Body of pancreas (tissue), 4 donors: ENCODE data around the gene BANK1. TPM values are rescaled to one million over a fixed set of nuclear protein-coding genes. Genes with fewer than 3 reads are reported as not detected.

Experiments used
- ATAC-seq: fragments of 150-250 bp; one replicate; pipeline ENCODE4 v1.9.1; 2016
- DNase-seq, 4 donors: peaks; one replicate each; pipeline ENCODE4 v3.0.0-alpha.2; 2019
- H3K27ac ChIP-seq, 4 donors: fragments of 200-600 bp; sonication (generic); 1 replicate in 3 of 4; 2 replicates in 1 of 4; pipeline versions ENCODE4 v1.5.1 to v1.6.1; 2016 to 2019; ENCODE audit warnings: mild to moderate bottlenecking in 1 of 4, mixed read lengths in 1 of 4, moderate library complexity in 1 of 4
- H3K27me3 ChIP-seq, 2 donors: fragments of 200-600 bp; sonication (generic); one replicate each; pipeline ENCODE4 v1.6.0; 2016; ENCODE audit warnings: mild to moderate bottlenecking in 1 of 2
- H3K36me3 ChIP-seq, 2 donors: fragments of 200-600 bp; sonication (generic); replicated peaks in 1 of 2; 2 replicates each; pipeline ENCODE4 v1.5.1; 2016; ENCODE audit warnings: low read depth in 2 of 2; ENCODE audit not compliant: insufficient read depth in 1 of 2
- H3K4me1 ChIP-seq: fragments of 200-600 bp; sonication (generic); one replicate; pipeline ENCODE4 v1.6.0; 2016
- H3K4me3 ChIP-seq, 2 donors: fragments of 200-600 bp; sonication (generic); 1 replicate in 1 of 2; 2 replicates in 1 of 2; pipeline ENCODE4 v1.5.1; 2016 to 2019
- H3K9me3 ChIP-seq, 3 donors: fragments of 200-600 bp; sonication (generic); 1 replicate in 2 of 3; 2 replicates in 1 of 3; pipeline ENCODE4 v1.5.1; 2016
- POLR2A ChIP-seq, 3 donors: fragments of 450-650 bp; IDR thresholded peaks; one replicate each; pipeline ENCODE4 v1.6.1; 2016; ENCODE audit warnings: antibody characterized with exemption in 3 of 3, mild to moderate bottlenecking in 2 of 3
- WGBS, 2 donors: methylation state at CpG; one replicate each; pipeline ENCODE4 v1.1.5; 2017; 5-methylcytosine and 5-hydroxymethylcytosine counted together
- intact Hi-C: fragments of 100-400 bp; cut with DNase I; formaldehyde crosslinking; loops from one replicate; pipeline ENCODE4 v1.15.1; 2023
- total RNA-seq, 2 donors: library from RNA; depleted of rRNA; stranded (reverse); fragments of >200 nt; gene quantifications; one replicate each; pipeline ENCODE4 v1.1.0, GENCODE V29; 2016
- TF ChIP-seq, protein P1 (sequence below), 7 experiments: fragments of 450-650 bp in 4 of 7; fragments of 200-600 bp in 3 of 7; sonication (generic) in 3 of 7; IDR thresholded peaks; one replicate each; pipeline ENCODE4 v1.5.1; 2016 to 2019; ENCODE audit warnings: antibody characterized with exemption in 7 of 7

The BANK1 gene
- total RNA-seq, 2 donors from 2014 or later: 1.0 to 2.0 TPM

DNA sequence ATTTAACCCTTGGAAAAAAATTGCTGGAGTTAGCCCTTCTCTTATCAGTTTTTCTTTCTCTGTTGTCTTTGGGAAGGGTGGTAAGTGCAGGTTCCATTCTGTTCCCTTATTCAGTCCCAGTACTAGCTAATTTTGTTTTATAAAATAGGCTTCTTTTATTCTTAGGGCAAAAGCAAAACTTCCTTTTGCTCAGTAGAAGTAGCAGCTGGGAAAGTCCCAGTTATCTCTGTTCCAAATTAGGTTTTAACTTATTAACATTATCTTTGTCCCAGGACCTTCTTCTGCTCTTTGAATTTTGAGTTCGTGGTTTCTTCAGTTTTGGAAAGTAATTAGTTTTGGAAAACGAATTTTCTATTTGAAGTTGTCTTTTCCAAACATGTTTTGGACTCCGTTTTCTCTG lies 61.1 kb downstream of the BANK1 start:
- no peak for ATAC-seq
- 30 to 37% methylated on average over 3 of the region's 3 CpGs for WGBS, 2 donors

GRCh38 chr4:101853028-101853427 lies 62.5 kb downstream of the BANK1 start:
- H3K4me1 ChIP-seq: no peaks in the 10 kb centered on the region
- intact Hi-C loops: no loop called here
- TF ChIP-seq, protein P1, sequence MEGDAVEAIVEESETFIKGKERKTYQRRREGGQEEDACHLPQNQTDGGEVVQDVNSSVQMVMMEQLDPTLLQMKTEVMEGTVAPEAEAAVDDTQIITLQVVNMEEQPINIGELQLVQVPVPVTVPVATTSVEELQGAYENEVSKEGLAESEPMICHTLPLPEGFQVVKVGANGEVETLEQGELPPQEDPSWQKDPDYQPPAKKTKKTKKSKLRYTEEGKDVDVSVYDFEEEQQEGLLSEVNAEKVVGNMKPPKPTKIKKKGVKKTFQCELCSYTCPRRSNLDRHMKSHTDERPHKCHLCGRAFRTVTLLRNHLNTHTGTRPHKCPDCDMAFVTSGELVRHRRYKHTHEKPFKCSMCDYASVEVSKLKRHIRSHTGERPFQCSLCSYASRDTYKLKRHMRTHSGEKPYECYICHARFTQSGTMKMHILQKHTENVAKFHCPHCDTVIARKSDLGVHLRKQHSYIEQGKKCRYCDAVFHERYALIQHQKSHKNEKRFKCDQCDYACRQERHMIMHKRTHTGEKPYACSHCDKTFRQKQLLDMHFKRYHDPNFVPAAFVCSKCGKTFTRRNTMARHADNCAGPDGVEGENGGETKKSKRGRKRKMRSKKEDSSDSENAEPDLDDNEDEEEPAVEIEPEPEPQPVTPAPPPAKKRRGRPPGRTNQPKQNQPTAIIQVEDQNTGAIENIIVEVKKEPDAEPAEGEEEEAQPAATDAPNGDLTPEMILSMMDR (IDR thresholded peaks at IDR 0.05): no peak
- TF ChIP-seq POLR2A (IDR thresholded peaks at IDR 0.05): no peak
- H3K27ac ChIP-seq: no peak overlapping the region
- no peak overlapping the region for H3K4me3 ChIP-seq
- no peaks in the 10 kb centered on the region for H3K36me3 ChIP-seq
- ATAC-seq: no peak
- no peaks in the 10 kb centered on the region for H3K9me3 ChIP-seq
- H3K27me3 ChIP-seq: no peaks in the 10 kb centered on the region
- WGBS, 2 donors: 53 to 68% methylated on average over 1 of the region's 1 CpG
- no peak for DNase-seq

More for the DNA sequence above, 61.1 kb downstream of the BANK1 start:
- Histone ChIP-seq H3K36me3 (no peaks in the 10 kb centered on the region), H3K27ac (no peak overlapping the region), H3K4me3 (no peak overlapping the region), H3K27me3 (no peaks in the 10 kb centered on the region), H3K4me1 (no peaks in the 10 kb centered on the region), H3K9me3 (no peaks in the 10 kb centered on the region)
- TF ChIP-seq, protein P1 (IDR thresholded peaks at IDR 0.05): no peak
- TF ChIP-seq POLR2A (IDR thresholded peaks at IDR 0.05): no peak
- intact Hi-C loops: no loop called here
- DNase-seq: no peak

DNA sequence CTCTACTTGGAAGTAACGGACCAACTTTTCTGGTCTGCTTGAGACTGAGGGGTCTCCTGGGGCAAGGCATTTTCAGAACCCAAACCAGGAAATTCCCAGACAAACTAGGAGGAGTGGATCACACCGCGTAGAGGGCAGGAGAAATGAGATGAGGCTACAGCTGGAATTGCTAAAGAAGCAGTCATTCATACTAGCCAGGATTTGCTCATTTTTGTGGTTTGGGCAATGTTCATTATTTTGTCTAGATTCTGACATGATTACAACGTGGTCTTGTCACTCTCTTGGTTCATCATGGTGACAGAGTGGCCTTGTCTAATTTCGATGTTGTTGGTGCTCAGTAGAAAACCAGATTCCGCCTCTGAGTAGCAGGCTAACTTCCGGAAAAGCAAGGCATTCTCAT lies 63.2 kb downstream of the BANK1 start:
- Histone ChIP-seq H3K4me3 (no peak overlapping the region), H3K36me3 (no peaks in the 10 kb centered on the region), H3K9me3 (no peaks in the 10 kb centered on the region), H3K27ac (no peak overlapping the region), H3K4me1 (no peaks in the 10 kb centered on the region), H3K27me3 (no peaks in the 10 kb centered on the region)
- intact Hi-C loops: no loop called here
- no peak for ATAC-seq
- no peak for TF ChIP-seq POLR2A (IDR thresholded peaks at IDR 0.05)
- TF ChIP-seq, protein P1 (IDR thresholded peaks at IDR 0.05): no peak
- no peak for DNase-seq
- WGBS, 2 donors: 64 to 73% methylated on average over 7 of the region's 7 CpGs

DNA sequence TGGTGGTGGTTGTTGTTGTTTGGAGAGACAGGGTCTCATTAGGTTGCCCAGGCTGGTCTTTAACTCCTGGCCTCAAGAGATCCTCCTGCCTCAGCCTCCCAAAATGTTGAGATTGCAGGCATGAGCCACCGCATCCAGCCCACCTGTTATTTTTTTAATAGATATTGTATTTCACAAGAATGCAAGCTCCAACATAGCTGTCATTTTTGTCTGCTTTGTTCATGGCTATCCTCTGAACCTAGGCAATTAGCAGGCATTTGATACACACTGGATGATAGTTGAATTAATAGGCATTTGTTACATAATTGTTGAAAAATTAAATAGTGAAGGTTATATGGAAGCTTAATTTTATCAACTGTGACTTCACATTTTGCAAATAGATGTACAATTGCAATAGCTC lies 64.7 kb downstream of the BANK1 start:
- no peaks in the 10 kb centered on the region for H3K36me3 ChIP-seq
- 81 to 83% methylated on average over 1 of the region's 1 CpG for WGBS, 2 donors
- TF ChIP-seq, protein P1 (IDR thresholded peaks at IDR 0.05): no peak
- TF ChIP-seq POLR2A (IDR thresholded peaks at IDR 0.05): no peak
- H3K4me1 ChIP-seq: no peaks in the 10 kb centered on the region
- intact Hi-C loops: no loop called here
- no peak for DNase-seq
- ATAC-seq: no peak
- no peak overlapping the region for H3K27ac ChIP-seq
- H3K4me3 ChIP-seq: no peak overlapping the region
- no peaks in the 10 kb centered on the region for H3K9me3 ChIP-seq
- H3K27me3 ChIP-seq: no peaks in the 10 kb centered on the region

- TF ChIP-seq, protein P1 (IDR thresholded peaks at IDR 0.05): no peak
- intact Hi-C loops: no loop called here
- no peaks in the 10 kb centered on the region for H3K4me1 ChIP-seq
- no peaks in the 10 kb centered on the region for H3K36me3 ChIP-seq
- ATAC-seq (no peak), DNase-seq (no peak)
- H3K27ac ChIP-seq: no peak overlapping the region
- no peaks in the 10 kb centered on the region for H3K27me3 ChIP-seq
- WGBS, 2 donors: 29 to 55% methylated on average over 2 of the region's 2 CpGs
- H3K4me3 ChIP-seq: no peak overlapping the region
- no peaks in the 10 kb centered on the region for H3K9me3 ChIP-seq
Measured at GRCh38 chr4:101856149-101856548, 65.6 kb downstream of the BANK1 start.
